Adipocyte (in vitro differentiated cells): ENCODE data around the gene VPS33B.
"Not testable (repeated sequence)": the region's sequence is repeated elsewhere in the genome, so short reads cannot be mapped to it uniquely, and the experiment has no call there.

Source experiments
- DNase-seq: peaks from one replicate; pipeline ENCODE4 v3.0.0-alpha.2; 2015; ENCODE audit warnings: low read depth
- H3K27me3 ChIP-seq: replicated peaks from 2 replicates; pipeline ENCODE4 v1.7.0; 2013; ENCODE audit warnings: mild to moderate bottlenecking, low read length, moderate library complexity; ENCODE audit not compliant: control insufficient read depth, insufficient read depth
- H3K36me3 ChIP-seq: 2 replicates; pipeline ENCODE4 v1.7.0; 2013; ENCODE audit warnings: low read length, mild to moderate bottlenecking, moderate library complexity; ENCODE audit not compliant: control insufficient read depth, insufficient read depth, severe bottlenecking
- H3K4me1 ChIP-seq: 2 replicates; pipeline ENCODE4 v1.7.0; 2013; ENCODE audit warnings: mild to moderate bottlenecking, low read length, moderate library complexity; ENCODE audit not compliant: control insufficient read depth, insufficient read depth
- H3K4me3 ChIP-seq: 2 replicates; pipeline ENCODE4 v1.7.0; 2013; ENCODE audit warnings: mild to moderate bottlenecking, low read length, moderate library complexity
- H3K9ac ChIP-seq: 2 replicates; pipeline ENCODE4 v1.7.0; 2013; ENCODE audit warnings: mild to moderate bottlenecking, low read length, moderate library complexity
- H3K9me3 ChIP-seq: 2 replicates; pipeline ENCODE4 v1.7.0; 2013; ENCODE audit warnings: mild to moderate bottlenecking, low read length, moderate library complexity; ENCODE audit not compliant: control insufficient read depth

VPS33B gene

GRCh38 chr15:91027677-91028076, 5.3 kb upstream of the VPS33B start:
- Histone ChIP-seq H3K36me3 (no peaks in the 10 kb centered on the region), H3K9me3 (no peaks in the 10 kb centered on the region)
- DNase-seq: no peak

GRCh38 chr15:91023720-91024119, 1.3 kb upstream of the VPS33B start:
- peaks cover 16% of the 10 kb centered on the region for H3K4me1 ChIP-seq
- H3K36me3 ChIP-seq: no peaks in the 10 kb centered on the region
- DNase-seq: no peak
- H3K27me3 ChIP-seq: no peaks in the 10 kb centered on the region
- no peak overlapping the region for H3K4me3 ChIP-seq
- H3K9ac ChIP-seq: no peak overlapping the region
- no peaks in the 10 kb centered on the region for H3K9me3 ChIP-seq

More at GRCh38 chr15:91027677-91028076, 5.3 kb upstream of the VPS33B start:
- Histone ChIP-seq H3K4me3 (no peak overlapping the region), H3K27me3 (no peaks in the 10 kb centered on the region), H3K9ac (no peak overlapping the region), H3K4me1 (peaks cover 5% of the 10 kb centered on the region)

- Histone ChIP-seq H3K9me3 (no peaks in the 10 kb centered on the region), H3K4me1 (peaks cover 16% of the 10 kb centered on the region), H3K36me3 (no peaks in the 10 kb centered on the region), H3K27me3 (no peaks in the 10 kb centered on the region), H3K4me3 (peak overlapping the region; percentile 97), H3K9ac (peak overlapping the region; percentile 95)
- DNase-seq: no peak
These were observed 387 bp upstream of the VPS33B start for GRCh38 chr15:91022832-91023129.

GRCh38 chr15:91021516-91022074, 799 bp downstream of the VPS33B start:
- Histone ChIP-seq H3K4me1 (peaks cover 16% of the 10 kb centered on the region), H3K9me3 (no peaks in the 10 kb centered on the region), H3K9ac (peak overlapping the region; percentile 95), H3K36me3 (peaks cover 4% of the 10 kb centered on the region), H3K27me3 (no peaks in the 10 kb centered on the region), H3K4me3 (peak overlapping the region; percentile 97)
- peak; percentile 41 for DNase-seq

GRCh38 chr15:91018158-91018557, 4.2 kb downstream of the VPS33B start:
- H3K36me3 ChIP-seq: peaks cover 18% of the 10 kb centered on the region
- H3K27me3 ChIP-seq: no peaks in the 10 kb centered on the region
- no peak overlapping the region for H3K9ac ChIP-seq
- H3K9me3 ChIP-seq: no peaks in the 10 kb centered on the region
- peaks cover 16% of the 10 kb centered on the region for H3K4me1 ChIP-seq
- no peak for DNase-seq
- H3K4me3 ChIP-seq: no peak overlapping the region

- Histone ChIP-seq H3K9me3 (no peaks in the 10 kb centered on the region), H3K36me3 (peaks cover 22% of the 10 kb centered on the region), H3K27me3 (no peaks in the 10 kb centered on the region), H3K9ac (no peak overlapping the region), H3K4me3 (no peak overlapping the region), H3K4me1 (peaks cover 12% of the 10 kb centered on the region)
- DNase-seq: no peak
These were observed 4.7 kb downstream of the VPS33B start for GRCh38 chr15:91017716-91018115.

- H3K4me3 ChIP-seq, H3K27me3 ChIP-seq, H3K9me3 ChIP-seq, H3K4me1 ChIP-seq, H3K9ac ChIP-seq, DNase-seq: not testable (repeated sequence)
- peaks cover 46% of the 10 kb centered on the region for H3K36me3 ChIP-seq
These were observed 8.7 kb downstream of the VPS33B start for GRCh38 chr15:91013701-91014100.

- Histone ChIP-seq H3K9me3 (no peaks in the 10 kb centered on the region), H3K4me3 (no peak overlapping the region), H3K27me3 (no peaks in the 10 kb centered on the region), H3K4me1 (no peaks in the 10 kb centered on the region), H3K36me3 (peaks cover 78% of the 10 kb centered on the region), H3K9ac (no peak overlapping the region)
- no peak for DNase-seq
These were observed 15.1 kb downstream of the VPS33B start for GRCh38 chr15:91007266-91007665.

GRCh38 chr15:91001209-91001608, 21.2 kb downstream of the VPS33B start:
- no peak for DNase-seq
- H3K9me3 ChIP-seq: no peaks in the 10 kb centered on the region
- no peaks in the 10 kb centered on the region for H3K4me1 ChIP-seq
- no peak overlapping the region for H3K4me3 ChIP-seq
- no peaks in the 10 kb centered on the region for H3K27me3 ChIP-seq
- no peak overlapping the region for H3K9ac ChIP-seq
- H3K36me3 ChIP-seq: peaks cover 79% of the 10 kb centered on the region

- peaks cover 54% of the 10 kb centered on the region for H3K36me3 ChIP-seq
- DNase-seq: no peak
- no peak overlapping the region for H3K9ac ChIP-seq
- H3K4me1 ChIP-seq: peaks cover 4% of the 10 kb centered on the region
- H3K27me3 ChIP-seq: no peaks in the 10 kb centered on the region
- no peaks in the 10 kb centered on the region for H3K9me3 ChIP-seq
- no peak overlapping the region for H3K4me3 ChIP-seq
These were observed 23.7 kb downstream of the VPS33B start for GRCh38 chr15:90998737-90999136.

- peaks cover 4% of the 10 kb centered on the region for H3K4me1 ChIP-seq
- H3K9ac ChIP-seq: peak within 1 kb of the TSS; percentile 84
- peaks cover 20% of the 10 kb centered on the region for H3K36me3 ChIP-seq
- DNase-seq: peak; percentile 99
- H3K27me3 ChIP-seq: no peaks in the 10 kb centered on the region
- peak within 1 kb of the TSS; percentile 97 for H3K4me3 ChIP-seq
- no peaks in the 10 kb centered on the region for H3K9me3 ChIP-seq
These were observed 27.7 kb downstream of the VPS33B start, which contains the start of gene PRC1 for GRCh38 chr15:90994417-90995311. Gene PRC1 (minus strand): TSS chr15:90994535. CDS start chr15:90994417, 118 bp downstream.
